Thoracic aorta (tissue), 2 donors: Measurements from ENCODE around the gene MPC1. TPM values are rescaled to one million over a fixed set of nuclear protein-coding genes. Genes with fewer than 3 reads are reported as not detected.
"Not testable (repeated sequence)": the region's sequence is repeated elsewhere in the genome, so short reads cannot be mapped to it uniquely, and the experiment has no call there.

Source experiments
- ATAC-seq: fragments of 150-250 bp; one replicate; pipeline ENCODE4 v1.8.0; 2017; ENCODE audit warnings: low read depth; ENCODE audit not compliant: insufficient number of reproducible peaks, low FRiP score
- DNase-seq: peaks from one replicate; pipeline ENCODE4 v3.0.0-alpha.2; 2020; ENCODE audit warnings: low spot score
- H3K27ac ChIP-seq, 2 donors: fragments of 200-600 bp; sonication (generic); 1 replicate in 1 of 2; 2 replicates in 1 of 2; pipeline ENCODE4 v1.5.1; 2016; ENCODE audit warnings: mild to moderate bottlenecking in 2 of 2, moderate library complexity in 2 of 2
- H3K27me3 ChIP-seq: fragments of 200-600 bp; sonication (generic); replicated peaks from 2 replicates; pipeline ENCODE4 v1.6.0; 2016; ENCODE audit warnings: mild to moderate bottlenecking; ENCODE audit not compliant: insufficient read depth
- H3K36me3 ChIP-seq: fragments of 200-600 bp; sonication (generic); one replicate; pipeline ENCODE4 v1.5.1; 2016
- H3K4me1 ChIP-seq, 2 donors: fragments of 200-600 bp; sonication (generic); 1 replicate in 1 of 2; 2 replicates in 1 of 2; pipeline versions ENCODE4 v1.5.1 to v1.6.0; 2016; ENCODE audit warnings: low read depth in 2 of 2, mild to moderate bottlenecking in 1 of 2; ENCODE audit not compliant: control insufficient read depth in 1 of 2
- H3K4me3 ChIP-seq: fragments of 200-600 bp; sonication (generic); 2 replicates; pipeline ENCODE4 v1.5.1; 2016; ENCODE audit warnings: mild to moderate bottlenecking
- H3K9me3 ChIP-seq: fragments of 200-600 bp; sonication (generic); 2 replicates; pipeline ENCODE4 v1.5.1; 2016
- CTCF ChIP-seq: fragments of 200-600 bp; sonication (generic); IDR thresholded peaks from one replicate; pipeline ENCODE4 v1.5.1; 2019; ENCODE audit warnings: antibody characterized with exemption
- total RNA-seq, 2 donors: library from RNA; depleted of rRNA; stranded (reverse); fragments of >200 nt; gene quantifications; one replicate each; pipeline versions ENCODE4 v1.1.0 to v1.2.3, GENCODE V29; 2016

Gene MPC1
- total RNA-seq, 2 donors from 2014 or later = 43.8 to 56.0 TPM

GRCh38 chr6:166369782-166370181 is 13.0 kb downstream of the MPC1 start:
- no peak overlapping the region for H3K4me3 ChIP-seq
- no peak for ATAC-seq
- H3K4me1 ChIP-seq = peaks cover 7 to 13% of the 10 kb centered on the region in 2 donors
- H3K27me3 ChIP-seq = no peaks in the 10 kb centered on the region
- TF ChIP-seq CTCF = no peak
- no peak overlapping the region for H3K27ac ChIP-seq
- H3K36me3 ChIP-seq = no peaks in the 10 kb centered on the region
- H3K9me3 ChIP-seq = no peaks in the 10 kb centered on the region
- DNase-seq = no peak

- H3K4me3 ChIP-seq = no peak overlapping the region
- H3K9me3 ChIP-seq = no peaks in the 10 kb centered on the region
- H3K4me1 ChIP-seq = peaks cover 7 to 28% of the 10 kb centered on the region in 2 donors
- H3K27me3 ChIP-seq = no peaks in the 10 kb centered on the region
- H3K36me3 ChIP-seq = no peaks in the 10 kb centered on the region
- ATAC-seq (no peak), DNase-seq (no peak)
- H3K27ac ChIP-seq = no peak overlapping the region
- no peak for TF ChIP-seq CTCF
These were observed 15.8 kb downstream of the MPC1 start for GRCh38 chr6:166366921-166367320.

DNA sequence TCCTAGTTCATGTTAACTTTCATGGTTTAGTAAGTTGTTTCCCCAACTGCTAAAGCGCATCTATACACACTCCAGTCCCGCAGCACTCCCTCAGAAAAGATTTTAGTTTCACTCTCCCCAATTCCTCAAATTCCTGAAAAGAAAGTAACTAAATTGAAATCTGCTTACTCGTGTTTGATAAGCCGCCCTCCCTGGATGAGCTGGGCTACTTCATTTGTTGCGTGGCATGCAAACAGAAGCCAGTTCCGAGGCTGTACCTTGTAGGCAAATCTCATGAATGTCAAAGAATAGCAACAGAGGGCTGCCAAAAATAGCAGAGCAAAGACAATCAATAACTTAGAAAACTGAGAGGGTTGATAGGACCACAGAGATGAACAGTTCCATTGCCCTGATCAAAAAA is 16.9 kb downstream of the MPC1 start:
- Histone ChIP-seq H3K27ac (peak overlapping the region; percentile 63 to 83), H3K9me3 (no peaks in the 10 kb centered on the region), H3K4me3 (peak overlapping the region; percentile 35), H3K4me1 (peaks cover 7 to 28% of the 10 kb centered on the region in 2 donors), H3K27me3 (no peaks in the 10 kb centered on the region), H3K36me3 (no peaks in the 10 kb centered on the region)
- ATAC-seq (no peak), DNase-seq (no peak)
- no peak for TF ChIP-seq CTCF

DNA sequence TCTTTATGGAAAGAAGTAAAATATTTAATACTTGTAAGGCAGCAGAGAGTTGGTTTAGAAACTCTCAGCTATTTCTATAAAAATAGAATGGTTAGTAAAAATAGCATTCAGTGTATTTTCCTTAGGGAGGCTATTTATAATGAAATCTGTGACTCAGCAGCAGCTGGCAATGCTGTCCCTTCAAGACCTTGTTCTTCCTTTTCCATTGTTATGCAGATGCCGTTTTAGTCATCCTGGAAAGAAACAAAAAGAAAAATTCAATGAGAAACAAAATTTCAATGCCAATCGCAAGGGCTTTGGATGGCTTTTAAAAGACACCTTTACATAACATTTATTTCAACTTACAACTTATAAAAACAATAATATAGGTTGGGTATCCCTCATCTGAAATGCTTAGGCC is 17.5 kb downstream of the MPC1 start:
- Histone ChIP-seq H3K27me3 (no peaks in the 10 kb centered on the region), H3K27ac (peak overlapping the region; percentile 83 to 95), H3K4me3 (peak overlapping the region; percentile 35), H3K36me3 (no peaks in the 10 kb centered on the region), H3K4me1 (peaks cover 7 to 28% of the 10 kb centered on the region in 2 donors), H3K9me3 (no peaks in the 10 kb centered on the region)
- TF ChIP-seq CTCF = no peak
- peak; percentile 21 for DNase-seq
- peak; percentile 71 for ATAC-seq

- H3K9me3 ChIP-seq = no peaks in the 10 kb centered on the region
- no peak for DNase-seq
- peak overlapping the region; percentile 83 to 95 for H3K27ac ChIP-seq
- no peak for TF ChIP-seq CTCF
- H3K27me3 ChIP-seq = no peaks in the 10 kb centered on the region
- peaks cover 7 to 28% of the 10 kb centered on the region in 2 donors for H3K4me1 ChIP-seq
- H3K4me3 ChIP-seq = peak overlapping the region; percentile 35
- peak; percentile 90 for ATAC-seq
- no peaks in the 10 kb centered on the region for H3K36me3 ChIP-seq
These were observed 18.3 kb downstream of the MPC1 start for GRCh38 chr6:166364456-166364855.

GRCh38 chr6:166362427-166362826 is 20.3 kb downstream of the MPC1 start:
- not testable (repeated sequence) for H3K27me3 ChIP-seq, H3K4me3 ChIP-seq, H3K9me3 ChIP-seq, ATAC-seq, DNase-seq, H3K27ac ChIP-seq, H3K36me3 ChIP-seq
- peaks cover 7 to 28% of the 10 kb centered on the region in 2 donors for H3K4me1 ChIP-seq
